Esophagus muscularis mucosa (tissue), 4 donors: ENCODE measurements around the gene TMED4. TPM values are rescaled to one million over a fixed set of nuclear protein-coding genes. Genes with fewer than 3 reads are reported as not detected.

Experiments
- DNase-seq: peaks from one replicate; pipeline ENCODE4 v3.0.0-alpha.2; 2017; ENCODE audit errors: extremely low spot score
- H3K27ac ChIP-seq, 4 donors: fragments of 200-600 bp; sonication (generic); replicated peaks in 1 of 4; 1 replicate in 3 of 4; 2 replicates in 1 of 4; pipeline ENCODE4 v1.5.1; 2016 to 2019; ENCODE audit warnings: mild to moderate bottlenecking in 1 of 4
- H3K27me3 ChIP-seq, 4 donors: fragments of 200-600 bp; sonication (generic); one replicate each; pipeline versions ENCODE4 v1.5.1 to v1.6.0; 2016 to 2019
- H3K36me3 ChIP-seq, 4 donors: fragments of 200-600 bp; sonication (generic); one replicate each; pipeline ENCODE4 v1.5.1; 2016 to 2019
- H3K4me1 ChIP-seq, 4 donors: fragments of 200-600 bp; sonication (generic); one replicate each; pipeline ENCODE4 v1.5.1; 2016 to 2019
- H3K4me3 ChIP-seq, 4 donors: fragments of 200-600 bp; sonication (generic); 1 replicate in 2 of 4; 2 replicates in 2 of 4; pipeline ENCODE4 v1.5.1; 2016 to 2019; ENCODE audit warnings: mild to moderate bottlenecking in 4 of 4, moderate library complexity in 1 of 4
- H3K9me3 ChIP-seq, 4 donors: fragments of 200-600 bp; sonication (generic); 1 replicate in 3 of 4; 2 replicates in 1 of 4; pipeline ENCODE4 v1.5.1; 2016 to 2019
- EP300 ChIP-seq: sonication (generic); formaldehyde crosslinking; IDR thresholded peaks from one replicate; pipeline ENCODE4 v1.6.1; 2017; ENCODE audit warnings: antibody characterized with exemption
- POLR2A ChIP-seq: fragments of 450-650 bp; IDR thresholded peaks from one replicate; pipeline ENCODE4 v1.6.1; 2017; ENCODE audit warnings: antibody characterized with exemption, moderate library complexity, mild to moderate bottlenecking, low read depth
- POLR2AphosphoS5 ChIP-seq, 2 donors: sonication (generic); formaldehyde crosslinking; IDR thresholded peaks; one replicate each; pipeline ENCODE4 v1.6.1; 2017; ENCODE audit warnings: antibody characterized with exemption in 2 of 2
- WGBS: methylation state at CpG from one replicate; pipeline ENCODE4 v1.1.5; 2018; 5-methylcytosine and 5-hydroxymethylcytosine counted together
- intact Hi-C: fragments of 100-400 bp; cut with DNase I; formaldehyde crosslinking; loops from one replicate; pipeline ENCODE4 v1.15.1; 2023
- total RNA-seq, 4 donors: library from RNA; depleted of rRNA; stranded (reverse); fragments of >200 nt; gene quantifications; one replicate each; pipeline versions ENCODE4 v1.1.0 to v1.2.1, GENCODE V29; 2016
- TF ChIP-seq, protein P1 (sequence below), 3 experiments: fragments of 200-600 bp in 2 of 3; fragments of 450-650 bp in 1 of 3; sonication (generic) in 2 of 3; IDR thresholded peaks; one replicate each; pipeline ENCODE4 v1.5.1; 2017 to 2019; ENCODE audit warnings: antibody characterized with exemption in 3 of 3, mild to moderate bottlenecking in 2 of 3, moderate library complexity in 1 of 3

TMED4 gene
- total RNA-seq, 4 donors from 2014 or later: 82.3 to 154 (median 116) TPM

GRCh38 chr7:44618045-44618444 lies 36.0 kb upstream of the TMED4 start:
- Histone ChIP-seq H3K4me3 (no peak overlapping the region), H3K27me3 (no peaks in the 10 kb centered on the region), H3K9me3 (no peaks in the 10 kb centered on the region), H3K27ac (no peak overlapping the region), H3K4me1 (peaks cover 48 to 90% (median 67%) of the 10 kb centered on the region in 4 donors), H3K36me3 (peaks cover 0 to 8% (median 0%) of the 10 kb centered on the region in 4 donors)
- WGBS: 94% methylated on average over 1 of the region's 1 CpG
- DNase-seq: no peak
- intact Hi-C loops: no loop called here
- TF ChIP-seq POLR2A (no peak), POLR2AphosphoS5 (IDR thresholded peaks at IDR 0.05) (no peak), EP300 (no peak)
- TF ChIP-seq, protein P1, sequence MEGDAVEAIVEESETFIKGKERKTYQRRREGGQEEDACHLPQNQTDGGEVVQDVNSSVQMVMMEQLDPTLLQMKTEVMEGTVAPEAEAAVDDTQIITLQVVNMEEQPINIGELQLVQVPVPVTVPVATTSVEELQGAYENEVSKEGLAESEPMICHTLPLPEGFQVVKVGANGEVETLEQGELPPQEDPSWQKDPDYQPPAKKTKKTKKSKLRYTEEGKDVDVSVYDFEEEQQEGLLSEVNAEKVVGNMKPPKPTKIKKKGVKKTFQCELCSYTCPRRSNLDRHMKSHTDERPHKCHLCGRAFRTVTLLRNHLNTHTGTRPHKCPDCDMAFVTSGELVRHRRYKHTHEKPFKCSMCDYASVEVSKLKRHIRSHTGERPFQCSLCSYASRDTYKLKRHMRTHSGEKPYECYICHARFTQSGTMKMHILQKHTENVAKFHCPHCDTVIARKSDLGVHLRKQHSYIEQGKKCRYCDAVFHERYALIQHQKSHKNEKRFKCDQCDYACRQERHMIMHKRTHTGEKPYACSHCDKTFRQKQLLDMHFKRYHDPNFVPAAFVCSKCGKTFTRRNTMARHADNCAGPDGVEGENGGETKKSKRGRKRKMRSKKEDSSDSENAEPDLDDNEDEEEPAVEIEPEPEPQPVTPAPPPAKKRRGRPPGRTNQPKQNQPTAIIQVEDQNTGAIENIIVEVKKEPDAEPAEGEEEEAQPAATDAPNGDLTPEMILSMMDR (IDR thresholded peaks at IDR 0.05): no peak

DNA sequence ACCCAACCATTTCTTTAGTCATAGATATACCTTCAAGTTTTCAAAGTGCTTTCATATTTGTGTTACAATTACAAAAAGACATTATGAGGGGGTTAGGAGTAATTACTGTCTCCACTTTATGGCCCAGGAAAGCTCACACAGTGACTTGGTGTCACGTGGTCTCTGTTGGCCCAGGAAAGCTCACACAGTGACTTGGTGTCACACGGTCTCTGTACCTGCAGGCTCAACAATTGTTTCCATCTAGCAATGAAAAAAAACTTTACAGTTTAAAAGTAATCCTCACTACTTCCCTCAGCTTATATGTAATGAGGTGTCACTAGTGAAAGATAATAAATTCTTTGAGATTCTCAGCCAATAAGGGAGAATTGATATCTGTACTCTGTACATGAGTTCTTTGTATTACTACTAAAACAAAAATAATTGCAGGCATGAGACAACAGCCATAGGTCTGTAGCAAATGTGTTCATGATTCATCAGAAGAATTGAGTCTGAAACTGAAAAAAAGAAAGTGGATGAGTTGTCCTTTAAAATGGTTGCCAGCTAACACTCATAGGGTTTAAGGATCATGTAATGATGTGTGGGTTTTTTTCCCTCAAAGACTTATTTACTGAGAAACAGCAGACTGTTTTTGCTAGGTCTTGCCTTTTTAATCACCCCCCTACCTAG lies 35.3 kb upstream of the TMED4 start:
- TF ChIP-seq POLR2A: no peak
- TF ChIP-seq POLR2AphosphoS5 (IDR thresholded peaks at IDR 0.05): no peak
- TF ChIP-seq, protein P1 (IDR thresholded peaks at IDR 0.05): no peak
- TF ChIP-seq EP300: no peak
- Histone ChIP-seq H3K4me1 (peaks cover 43 to 90% (median 60%) of the 10 kb centered on the region in 4 donors), H3K4me3 (no peak overlapping the region), H3K36me3 (peaks cover 0 to 8% (median 0%) of the 10 kb centered on the region in 4 donors), H3K27me3 (no peaks in the 10 kb centered on the region), H3K9me3 (no peaks in the 10 kb centered on the region), H3K27ac (no peak overlapping the region)
- 91% methylated on average over 2 of the region's 2 CpGs for WGBS
- intact Hi-C loops: no loop called here
- no peak for DNase-seq

DNA sequence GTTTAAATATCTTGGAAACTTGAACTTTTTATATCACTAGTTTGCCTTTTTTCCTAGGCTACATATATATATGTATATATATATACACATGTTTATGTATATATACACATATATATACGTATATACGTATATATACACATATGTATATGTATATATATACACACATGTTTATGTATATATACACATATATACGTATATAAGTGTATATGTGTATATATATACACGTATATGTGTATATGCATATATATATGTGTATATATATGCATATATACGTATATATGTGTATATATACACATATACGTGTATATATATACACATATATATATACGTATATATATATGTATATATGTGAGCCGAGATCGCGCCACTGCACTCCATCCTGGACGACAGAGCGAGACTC lies 34.5 kb upstream of the TMED4 start:
- H3K27me3 ChIP-seq: no peaks in the 10 kb centered on the region
- H3K4me1 ChIP-seq: peaks cover 35 to 86% (median 52%) of the 10 kb centered on the region in 4 donors
- WGBS: 83% methylated on average over 12 of the region's 12 CpGs
- DNase-seq: no peak
- no peaks in the 10 kb centered on the region for H3K9me3 ChIP-seq
- H3K36me3 ChIP-seq: peaks cover 0 to 8% (median 0%) of the 10 kb centered on the region in 4 donors
- TF ChIP-seq, protein P1 (IDR thresholded peaks at IDR 0.05): no peak
- no peak overlapping the region for H3K27ac ChIP-seq
- intact Hi-C loops: no loop called here
- H3K4me3 ChIP-seq: no peak overlapping the region

DNA sequence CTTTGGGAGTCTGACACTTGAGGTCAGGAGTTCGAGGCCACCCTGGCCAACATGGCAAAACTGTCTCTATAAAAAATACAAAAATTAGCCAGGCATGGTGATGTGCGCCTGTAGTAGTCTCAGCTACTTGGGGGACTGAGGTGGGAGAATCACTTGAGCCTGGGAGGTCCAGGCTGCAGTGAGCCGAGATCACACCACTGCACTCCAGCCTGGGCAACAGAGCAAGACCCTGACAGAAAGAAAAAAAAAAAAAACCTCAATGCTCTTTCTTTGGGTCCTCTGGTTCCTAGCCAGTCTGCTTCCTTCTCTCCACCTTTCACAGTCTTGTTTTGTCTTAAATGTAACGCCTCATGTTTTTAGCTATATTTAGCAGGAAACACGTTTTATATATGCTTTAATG lies 33.8 kb upstream of the TMED4 start:
- DNase-seq: no peak
- H3K9me3 ChIP-seq: no peaks in the 10 kb centered on the region
- no peaks in the 10 kb centered on the region for H3K27me3 ChIP-seq
- H3K27ac ChIP-seq: peak overlapping the region; percentile 4 to 39 (median 27)
- WGBS: 73% methylated on average over 5 of the region's 5 CpGs
- H3K4me3 ChIP-seq: no peak overlapping the region
- intact Hi-C loops: no loop called here
- peaks cover 28 to 85% (median 45%) of the 10 kb centered on the region in 4 donors for H3K4me1 ChIP-seq
- H3K36me3 ChIP-seq: peaks cover 0 to 8% (median 0%) of the 10 kb centered on the region in 4 donors
- TF ChIP-seq, protein P1 (IDR thresholded peaks at IDR 0.05): no peak
- TF ChIP-seq POLR2AphosphoS5 (IDR thresholded peaks at IDR 0.05) (no peak), POLR2A (no peak), EP300 (no peak)
